DND-41 (cell line): Measurements from ENCODE around the gene CLDN6.

ENCODE experiments used
- CTCF ChIP-seq: IDR thresholded peaks from 2 replicates; pipeline ENCODE4 v1.5.1; 2012; ENCODE audit warnings: borderline replicate concordance, low read length, moderate library complexity, mild to moderate bottlenecking; ENCODE audit not compliant: poor library complexity, severe bottlenecking; ENCODE audit errors: extremely low read depth
- EZH2 ChIP-seq: IDR thresholded peaks from 3 replicates; pipeline ENCODE4 v1.6.1; 2012; ENCODE audit warnings: borderline replicate concordance, low read depth, mild to moderate bottlenecking, moderate library complexity, low read length, inconsistent platforms; ENCODE audit not compliant: severe bottlenecking

- TF ChIP-seq EZH2 (no peak), CTCF (no peak)
Observed at GRCh38 chr16:2975161-2975795, 42.7 kb downstream of the CLDN6 start.
